Stomach (tissue), 9 donors: ENCODE measurements around the gene FAM47B. TPM values are rescaled to one million over a fixed set of nuclear protein-coding genes. Genes with fewer than 3 reads are reported as not detected.

Experiments used
- DNase-seq, 2 donors: peaks; one replicate each; pipeline versions ENCODE4 v3.0.0 to v3.0.0-alpha.2; 2013 to 2019
- H3K27ac ChIP-seq, 5 donors: fragments of 200-600 bp in 4 of 5; sonication (generic) in 4 of 5; one replicate each; pipeline ENCODE4 v1.5.1; 2013 to 2019; ENCODE audit warnings: mild to moderate bottlenecking in 1 of 5, moderate library complexity in 1 of 5
- H3K27me3 ChIP-seq, 3 donors: fragments of 200-600 bp; sonication (generic); one replicate each; pipeline ENCODE4 v1.5.1; 2017 to 2019; ENCODE audit warnings: mixed run types in 1 of 3
- H3K36me3 ChIP-seq, 4 donors: fragments of 200-600 bp; sonication (generic); 1 replicate in 3 of 4; 2 replicates in 1 of 4; pipeline ENCODE4 v1.5.1; 2016 to 2019
- H3K4me1 ChIP-seq, 4 donors: fragments of 200-600 bp; sonication (generic); one replicate each; pipeline ENCODE4 v1.5.1; 2016 to 2019
- H3K4me3 ChIP-seq, 4 donors: fragments of 200-600 bp; sonication (generic) in 3 of 4; one replicate each; pipeline ENCODE4 v1.5.1; 2016 to 2019; ENCODE audit warnings: mild to moderate bottlenecking in 1 of 4
- H3K9me3 ChIP-seq, 4 donors: fragments of 200-600 bp; sonication (generic); one replicate each; pipeline ENCODE4 v1.5.1; 2016 to 2019
- EP300 ChIP-seq: sonication (generic); formaldehyde crosslinking; IDR thresholded peaks from one replicate; pipeline ENCODE4 v1.6.1; 2017; ENCODE audit warnings: antibody characterized with exemption
- POLR2A ChIP-seq, 4 donors: fragments of 450-650 bp; IDR thresholded peaks; one replicate each; pipeline ENCODE4 v1.6.1; 2016; ENCODE audit warnings: antibody characterized with exemption in 4 of 4, control low read depth in 2 of 4, mild to moderate bottlenecking in 1 of 4, moderate library complexity in 1 of 4
- POLR2AphosphoS5 ChIP-seq, 3 donors: sonication (generic); formaldehyde crosslinking; IDR thresholded peaks; one replicate each; pipeline ENCODE4 v1.6.1; 2016; ENCODE audit warnings: antibody characterized with exemption in 3 of 3
- WGBS, 5 donors: extraction: QIAGEN DNeasy Blood & Tissue Kit in 3 of 5; methylation state at CpG; one replicate each; pipeline versions ENCODE4 v1.1.5 to v1.1.7; 2013 to 2018; 5-methylcytosine and 5-hydroxymethylcytosine counted together
- intact Hi-C: fragments of 100-400 bp; cut with DNase I; formaldehyde crosslinking; loops from one replicate; pipeline ENCODE4 v1.15.1; 2023; ENCODE audit warnings: low total_unique reads
- polyA plus RNA-seq, 3 donors: library from polyadenylated mRNA; stranded (reverse); fragments of 200-250 nt; gene quantifications; one replicate each; pipeline ENCODE4 v1.2.3, GENCODE V29; 2013
- total RNA-seq, 5 donors: library from RNA; depleted of rRNA; stranded (reverse); fragments of >200 nt; gene quantifications; one replicate each; pipeline versions ENCODE4 v1.1.0 to v1.2.3, GENCODE V29; 2014 to 2016
- TF ChIP-seq, protein P1 (sequence below), 7 experiments: fragments of 450-650 bp in 4 of 7; fragments of 200-600 bp in 3 of 7; sonication (generic) in 3 of 7; IDR thresholded peaks; one replicate each; pipeline ENCODE4 v1.5.1; 2016 to 2019; ENCODE audit warnings: antibody characterized with exemption in 7 of 7, control low read depth in 2 of 7, mild to moderate bottlenecking in 1 of 7
- donor health status: healthy with polysubstance abuse.
- donor health status: Bipolar disorder and iron deficiency.
- donor health status: healthy.

The FAM47B gene
- total and polyA plus RNA-seq, 8 donors = not detected

GRCh38 chrX:34903316-34903715 is 39.3 kb upstream of the FAM47B start:
- 69 to 88% (median 77%) methylated on average over 2 of the region's 2 CpGs for WGBS, 5 donors
- Histone ChIP-seq H3K27me3 (no peaks in the 10 kb centered on the region), H3K4me3 (no peak overlapping the region), H3K36me3 (no peaks in the 10 kb centered on the region), H3K27ac (no peak overlapping the region), H3K4me1 (no peaks in the 10 kb centered on the region), H3K9me3 (no peaks in the 10 kb centered on the region)
- no peak for DNase-seq
- intact Hi-C loops = no loop called here
- TF ChIP-seq POLR2A (IDR thresholded peaks at IDR 0.05) (no peak), POLR2AphosphoS5 (IDR thresholded peaks at IDR 0.05) (no peak), EP300 (no peak)
- TF ChIP-seq, protein P1, sequence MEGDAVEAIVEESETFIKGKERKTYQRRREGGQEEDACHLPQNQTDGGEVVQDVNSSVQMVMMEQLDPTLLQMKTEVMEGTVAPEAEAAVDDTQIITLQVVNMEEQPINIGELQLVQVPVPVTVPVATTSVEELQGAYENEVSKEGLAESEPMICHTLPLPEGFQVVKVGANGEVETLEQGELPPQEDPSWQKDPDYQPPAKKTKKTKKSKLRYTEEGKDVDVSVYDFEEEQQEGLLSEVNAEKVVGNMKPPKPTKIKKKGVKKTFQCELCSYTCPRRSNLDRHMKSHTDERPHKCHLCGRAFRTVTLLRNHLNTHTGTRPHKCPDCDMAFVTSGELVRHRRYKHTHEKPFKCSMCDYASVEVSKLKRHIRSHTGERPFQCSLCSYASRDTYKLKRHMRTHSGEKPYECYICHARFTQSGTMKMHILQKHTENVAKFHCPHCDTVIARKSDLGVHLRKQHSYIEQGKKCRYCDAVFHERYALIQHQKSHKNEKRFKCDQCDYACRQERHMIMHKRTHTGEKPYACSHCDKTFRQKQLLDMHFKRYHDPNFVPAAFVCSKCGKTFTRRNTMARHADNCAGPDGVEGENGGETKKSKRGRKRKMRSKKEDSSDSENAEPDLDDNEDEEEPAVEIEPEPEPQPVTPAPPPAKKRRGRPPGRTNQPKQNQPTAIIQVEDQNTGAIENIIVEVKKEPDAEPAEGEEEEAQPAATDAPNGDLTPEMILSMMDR (IDR thresholded peaks at IDR 0.05) = no peak

- WGBS, 5 donors = 54 to 82% (median 58%) methylated on average over 2 of the region's 2 CpGs
- no peaks in the 10 kb centered on the region for H3K4me1 ChIP-seq
- TF ChIP-seq EP300 (no peak), POLR2AphosphoS5 (IDR thresholded peaks at IDR 0.05) (no peak), POLR2A (IDR thresholded peaks at IDR 0.05) (no peak)
- TF ChIP-seq, protein P1 (IDR thresholded peaks at IDR 0.05) = no peak
- intact Hi-C loops = no loop called here
- H3K27me3 ChIP-seq = no peaks in the 10 kb centered on the region
- no peak overlapping the region for H3K4me3 ChIP-seq
- DNase-seq = no peak
- H3K27ac ChIP-seq = no peak overlapping the region
- H3K9me3 ChIP-seq = no peaks in the 10 kb centered on the region
- H3K36me3 ChIP-seq = no peaks in the 10 kb centered on the region
Measured at GRCh38 chrX:34909151-34909550, 33.4 kb upstream of the FAM47B start.

GRCh38 chrX:34915463-34916225 is 27.0 kb upstream of the FAM47B start:
- Histone ChIP-seq H3K9me3 (no peaks in the 10 kb centered on the region), H3K4me3 (no peak overlapping the region), H3K36me3 (no peaks in the 10 kb centered on the region), H3K27me3 (no peaks in the 10 kb centered on the region), H3K4me1 (no peaks in the 10 kb centered on the region), H3K27ac (no peak overlapping the region)
- intact Hi-C loops = no loop called here
- DNase-seq = peak in 1 of 2 donors; percentile 1
- WGBS, 5 donors = 28 to 58% (median 47%) methylated on average over 3 of the region's 3 CpGs
- TF ChIP-seq, protein P1 (IDR thresholded peaks at IDR 0.05) = no peak
- no peak for TF ChIP-seq POLR2AphosphoS5 (IDR thresholded peaks at IDR 0.05)
- TF ChIP-seq POLR2A (IDR thresholded peaks at IDR 0.05) = no peak
- TF ChIP-seq EP300 = no peak

DNA sequence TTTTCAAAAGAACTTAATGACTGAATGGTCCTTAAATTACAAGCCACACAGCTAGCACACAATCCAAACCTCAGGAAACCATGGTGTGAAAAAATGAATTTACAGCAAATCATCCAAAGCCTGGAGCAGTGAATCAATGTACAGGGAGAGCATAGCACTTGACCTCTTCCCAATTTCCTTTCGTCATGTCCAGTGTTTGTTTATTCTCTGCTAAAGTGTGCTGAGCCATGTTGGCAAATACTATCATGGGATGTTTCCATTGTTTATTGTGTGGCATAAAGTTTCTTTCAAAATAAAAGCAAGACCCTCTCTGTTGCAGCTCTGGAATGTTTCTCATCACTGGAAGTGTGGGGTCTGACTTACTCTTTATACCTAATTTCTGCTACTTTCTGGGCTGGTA is 25.4 kb upstream of the FAM47B start:
- 33 to 56% (median 36%) methylated on average over 1 of the region's 1 CpG for WGBS, 5 donors
- no peak overlapping the region for H3K4me3 ChIP-seq
- H3K27ac ChIP-seq = no peak overlapping the region
- H3K27me3 ChIP-seq = no peaks in the 10 kb centered on the region
- no peak for TF ChIP-seq POLR2AphosphoS5 (IDR thresholded peaks at IDR 0.05)
- no peak for DNase-seq
- intact Hi-C loops = no loop called here
- no peaks in the 10 kb centered on the region for H3K4me1 ChIP-seq
- H3K9me3 ChIP-seq = no peaks in the 10 kb centered on the region
- H3K36me3 ChIP-seq = no peaks in the 10 kb centered on the region

DNA sequence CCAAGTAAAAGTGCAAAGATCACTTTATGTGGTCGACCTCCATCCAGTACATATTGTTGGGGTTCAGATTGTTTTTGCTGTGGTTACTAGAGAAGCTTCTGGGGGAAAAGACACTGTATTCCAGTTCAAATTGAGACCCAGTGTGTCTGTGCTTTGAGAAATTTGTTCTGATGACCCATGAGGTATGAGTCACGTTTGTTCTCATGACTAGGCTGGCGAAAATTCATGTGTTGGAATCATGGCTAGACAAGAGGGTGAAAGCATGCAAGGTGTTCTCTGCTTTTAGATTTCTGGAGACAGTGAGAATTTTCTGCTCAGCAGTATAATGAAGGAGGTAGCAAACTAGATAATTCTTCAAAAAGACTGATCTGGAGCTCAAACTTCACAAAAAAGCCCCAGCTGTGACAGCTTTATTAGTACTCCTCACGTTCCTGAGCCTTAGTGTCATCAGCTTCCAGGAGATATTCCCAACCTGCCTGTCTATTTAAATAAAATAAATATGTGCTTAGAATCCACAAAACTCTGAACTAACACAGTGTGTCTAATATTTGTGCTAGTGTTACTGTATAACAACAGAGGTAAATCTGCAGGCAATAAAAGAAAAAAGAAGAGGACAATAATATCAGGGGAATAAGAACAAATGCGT is 24.4 kb upstream of the FAM47B start:
- no peaks in the 10 kb centered on the region for H3K36me3 ChIP-seq
- H3K27ac ChIP-seq = no peak overlapping the region
- 16 to 51% (median 46%) methylated on average over 5 of the region's 5 CpGs for WGBS, 5 donors
- no peak overlapping the region for H3K4me3 ChIP-seq
- H3K4me1 ChIP-seq = no peaks in the 10 kb centered on the region
- no peaks in the 10 kb centered on the region for H3K27me3 ChIP-seq
- no peaks in the 10 kb centered on the region for H3K9me3 ChIP-seq
- no peak for DNase-seq
- intact Hi-C loops = no loop called here
- TF ChIP-seq, protein P1 (IDR thresholded peaks at IDR 0.05) = no peak
- no peak for TF ChIP-seq POLR2AphosphoS5 (IDR thresholded peaks at IDR 0.05)
- no peak for TF ChIP-seq POLR2A (IDR thresholded peaks at IDR 0.05)
- no peak for TF ChIP-seq EP300
